H1 (cell line): Measurements from ENCODE around the gene RAPGEF5. TPM values are rescaled to one million over a fixed set of nuclear protein-coding genes. Genes with fewer than 3 reads are reported as not detected.

Experiments
- CTCF ChIA-PET: fragments of 300-600 bp; sonication (Branson Sonifier 250); formaldehyde crosslinking; loops from one replicate; lab custom pipeline; 2021; ENCODE audit not compliant: partially characterized antibody; lab: Charles Lee
- POLR2A ChIA-PET: fragments of 300-600 bp; sonication (Branson Sonifier 250); formaldehyde crosslinking; loops from one replicate; lab custom pipeline; 2021; ENCODE audit warnings: inconsistent platforms; ENCODE audit not compliant: partially characterized antibody; lab: Charles Lee
- DNase-seq, 2 experiments: peaks; one replicate each; pipeline versions ENCODE4 v3.0.0 to v3.0.0-alpha.2; 2010 to 2022; ENCODE audit warnings: low spot score in 2 of 2, low read depth in 1 of 2, mixed read lengths in 1 of 2
- FAIRE-seq: peaks from 2 replicates; lab custom pipeline; 2011; peaks lifted over from hg19 to GRCh38; lab: Jason Lieb, UNC
- H2AFZ ChIP-seq: 2 replicates; pipeline ENCODE4 v1.8.1; 2012; ENCODE audit warnings: low read length, inconsistent platforms
- H2AK5ac ChIP-seq: 2 replicates; pipeline ENCODE4 v1.6.1; 2013; ENCODE audit warnings: low read depth, low read length
- H2BK120ac ChIP-seq: replicated peaks from 2 replicates; pipeline ENCODE3; 2013; ENCODE audit warnings: low read depth, low read length, inconsistent platforms
- H2BK12ac ChIP-seq: 2 replicates; pipeline ENCODE4 v1.6.1; 2013; ENCODE audit warnings: low read depth, low read length
- H2BK15ac ChIP-seq: 2 replicates; pipeline ENCODE4 v1.6.1; 2013; ENCODE audit warnings: low read length
- H2BK20ac ChIP-seq: 2 replicates; pipeline ENCODE4 v1.6.1; 2013; ENCODE audit warnings: low read length
- H2BK5ac ChIP-seq: 2 replicates; pipeline ENCODE4 v1.6.1; 2013; ENCODE audit warnings: low read depth, low read length
- H3K14ac ChIP-seq: 2 replicates; pipeline ENCODE4 v1.6.1; 2013; ENCODE audit warnings: inconsistent platforms; ENCODE audit not compliant: insufficient read length
- H3K18ac ChIP-seq: 2 replicates; pipeline ENCODE4 v1.6.1; 2013; ENCODE audit warnings: low read length; ENCODE audit errors: extremely low read depth
- H3K23ac ChIP-seq: 2 replicates; pipeline ENCODE4 v1.6.1; 2013; ENCODE audit warnings: inconsistent platforms; ENCODE audit not compliant: insufficient read length
- H3K23me2 ChIP-seq: 2 replicates; pipeline ENCODE4 v1.6.1; 2013; ENCODE audit warnings: low read depth, low read length
- H3K27ac ChIP-seq: 2 replicates; pipeline ENCODE4 v1.6.1; 2011; ENCODE audit warnings: low read depth, low read length, inconsistent platforms
- H3K27me3 ChIP-seq, 4 experiments: replicated peaks in 1 of 4; 1 replicate in 1 of 4; 2 replicates in 3 of 4; pipeline versions ENCODE4 v1.6.1 to v1.8.1; 2011 to 2013; ENCODE audit warnings: low read length in 3 of 4, mild to moderate bottlenecking in 3 of 4, inconsistent platforms in 2 of 4, mixed read lengths in 2 of 4, moderate library complexity in 1 of 4; ENCODE audit not compliant: control insufficient read depth in 3 of 4, insufficient read depth in 3 of 4; ENCODE audit errors: extremely low read depth in 1 of 4
- H3K36me3 ChIP-seq, 4 experiments: 2 replicates each; pipeline versions ENCODE4 v1.6.1 to v1.8.1; 2011 to 2013; ENCODE audit warnings: mild to moderate bottlenecking in 4 of 4, low read length in 3 of 4, moderate library complexity in 2 of 4, control low read depth in 1 of 4, inconsistent platforms in 1 of 4; ENCODE audit not compliant: insufficient read depth in 4 of 4, control insufficient read depth in 2 of 4
- H3K4ac ChIP-seq: replicated peaks from 2 replicates; pipeline ENCODE3; 2013; ENCODE audit warnings: low read length, low read depth, mixed read lengths, inconsistent platforms; ENCODE audit not compliant: insufficient read length
- H3K4me1 ChIP-seq, 4 experiments: replicated peaks in 1 of 4; 1 replicate in 1 of 4; 2 replicates in 3 of 4; pipeline versions ENCODE4 v1.6.1 to v1.8.1; 2011 to 2013; ENCODE audit warnings: low read length in 3 of 4, inconsistent platforms in 2 of 4, mixed read lengths in 1 of 4; ENCODE audit not compliant: insufficient read depth in 4 of 4, control insufficient read depth in 3 of 4
- H3K4me2 ChIP-seq, 2 experiments: 2 replicates each; pipeline versions ENCODE4 v1.6.1 to v1.8.1; 2011 to 2013; ENCODE audit warnings: low read depth in 2 of 2, low read length in 2 of 2, control low read depth in 1 of 2, inconsistent platforms in 1 of 2, mild to moderate bottlenecking in 1 of 2; ENCODE audit not compliant: insufficient read depth in 1 of 2
- H3K4me3 ChIP-seq, 4 experiments: fragments of 200-600, 300-600 bp in 1 of 4; sonication (generic), shearing (Covaris generic), sonication (Bioruptor Twin) in 1 of 4; 2 replicates each; pipeline versions ENCODE4 v1.5.1 to v1.8.1; 2011 to 2016; ENCODE audit warnings: low read length in 4 of 4, low read depth in 3 of 4, control low read depth in 2 of 4, inconsistent platforms in 2 of 4, mild to moderate bottlenecking in 2 of 4, mixed read lengths in 1 of 4, moderate library complexity in 1 of 4; ENCODE audit not compliant: insufficient read depth in 2 of 4; ENCODE audit errors: extremely low read depth in 1 of 4
- H3K56ac ChIP-seq: replicated peaks from 2 replicates; pipeline ENCODE3; 2013; ENCODE audit warnings: low read depth, mild to moderate bottlenecking, mixed read lengths, low read length, inconsistent platforms; ENCODE audit not compliant: insufficient read length
- H3K79me1 ChIP-seq: 2 replicates; pipeline ENCODE4 v1.6.1; 2013; ENCODE audit warnings: low read depth, low read length, control low read depth
- H3K79me2 ChIP-seq, 2 experiments: 2 replicates each; pipeline versions ENCODE4 v1.6.1 to v1.8.1; 2012 to 2013; ENCODE audit warnings: low read length in 2 of 2, mild to moderate bottlenecking in 2 of 2, inconsistent platforms in 1 of 2; ENCODE audit not compliant: insufficient read depth in 2 of 2, control insufficient read depth in 1 of 2
- H3K9ac ChIP-seq, 4 experiments: replicated peaks in 1 of 4; 1 replicate in 1 of 4; 2 replicates in 3 of 4; pipeline versions ENCODE4 v1.6.1 to v1.8.1; 2011 to 2013; ENCODE audit warnings: low read depth in 3 of 4, low read length in 3 of 4, control low read depth in 2 of 4, mild to moderate bottlenecking in 2 of 4, moderate library complexity in 2 of 4, inconsistent platforms in 1 of 4; ENCODE audit errors: extremely low read depth in 1 of 4
- H3K9me3 ChIP-seq, 2 experiments: 2 replicates each; pipeline versions ENCODE4 v1.6.1 to v1.8.1; 2012 to 2013; ENCODE audit warnings: mild to moderate bottlenecking in 2 of 2, moderate library complexity in 2 of 2, control low read depth in 1 of 2, inconsistent platforms in 1 of 2, low read depth in 1 of 2, low read length in 1 of 2, mixed read lengths in 1 of 2; ENCODE audit not compliant: insufficient read depth in 2 of 2
- H4K20me1 ChIP-seq, 2 experiments: replicated peaks in 1 of 2; 2 replicates each; pipeline versions ENCODE3 to v1.8.1; 2011 to 2013; ENCODE audit warnings: inconsistent platforms in 2 of 2, low read length in 2 of 2, mild to moderate bottlenecking in 1 of 2; ENCODE audit not compliant: insufficient read depth in 2 of 2, control insufficient read depth in 1 of 2
- H4K5ac ChIP-seq: 2 replicates; pipeline ENCODE4 v1.6.1; 2013; ENCODE audit warnings: low read length, low read depth, mixed read lengths, inconsistent platforms; ENCODE audit not compliant: insufficient read length
- H4K8ac ChIP-seq: 2 replicates; pipeline ENCODE4 v1.8.0; 2013; ENCODE audit warnings: mild to moderate bottlenecking, moderate library complexity, low read length, inconsistent platforms; ENCODE audit not compliant: insufficient read depth; ENCODE audit errors: extremely low read depth
- H4K91ac ChIP-seq: replicated peaks from 2 replicates; pipeline ENCODE3; 2013; ENCODE audit warnings: low read length, mixed read lengths, inconsistent platforms; ENCODE audit not compliant: insufficient read length
- CBX5 ChIP-seq: fragments of 300-800, 300-1000 bp; sonication (generic); IDR thresholded peaks from 2 replicates; pipeline ENCODE4 v1.7.1; 2016; ENCODE audit warnings: antibody characterized with exemption, low read length, low read depth
- CEBPB ChIP-seq: IDR thresholded peaks from 2 replicates; pipeline ENCODE4 v1.6.1; 2012; ENCODE audit warnings: low read depth, low read length
- CHD1 ChIP-seq: IDR thresholded peaks from 2 replicates; pipeline ENCODE4 v1.6.1; 2012; ENCODE audit warnings: low read depth, low read length, improper control_type of control experiment
- CHD2 ChIP-seq: IDR thresholded peaks from 2 replicates; pipeline ENCODE4 v1.6.1; 2012; ENCODE audit warnings: low read length, improper control_type of control experiment
- EZH2 ChIP-seq: fragments of 200-600 bp; sonication (generic); IDR thresholded peaks from 2 replicates; pipeline ENCODE4 v1.7.1; 2012; ENCODE audit warnings: low read depth, mild to moderate bottlenecking, moderate library complexity, low read length, inconsistent platforms; ENCODE audit not compliant: severe bottlenecking
- FOSL1 ChIP-seq: IDR thresholded peaks from 2 replicates; pipeline ENCODE4 v1.6.1; 2011; ENCODE audit warnings: mild to moderate bottlenecking, low read depth, low read length, moderate library complexity; ENCODE audit not compliant: insufficient read depth
- GTF2F1 ChIP-seq: IDR thresholded peaks from 2 replicates; pipeline ENCODE4 v1.6.1; 2012; ENCODE audit warnings: low read depth, low read length, improper control_type of control experiment, borderline replicate concordance
- HDAC2 ChIP-seq, 2 experiments: fragments of 300-600 bp in 1 of 2; sonication (generic) in 1 of 2; IDR thresholded peaks; 2 replicates each; pipeline ENCODE4 v1.6.1; 2011 to 2012; ENCODE audit warnings: low read depth in 2 of 2, low read length in 2 of 2, mild to moderate bottlenecking in 2 of 2, moderate library complexity in 2 of 2, borderline replicate concordance in 1 of 2, inconsistent platforms in 1 of 2
- JUND ChIP-seq: IDR thresholded peaks from 2 replicates; pipeline ENCODE4 v1.6.1; 2011; ENCODE audit warnings: mild to moderate bottlenecking, improper control_type of control experiment, low read length
- POU5F1 ChIP-seq: IDR thresholded peaks from 2 replicates; pipeline ENCODE4 v1.6.1; 2011; ENCODE audit warnings: low read depth, mild to moderate bottlenecking, low read length, moderate library complexity
- SIX5 ChIP-seq: IDR thresholded peaks from 2 replicates; pipeline ENCODE4 v1.6.1; 2011; ENCODE audit warnings: mild to moderate bottlenecking, low read depth, low read length
- SP4 ChIP-seq: IDR thresholded peaks from 2 replicates; pipeline ENCODE4 v1.6.1; 2012; ENCODE audit warnings: low read length, inconsistent platforms
- SRF ChIP-seq: IDR thresholded peaks from 2 replicates; pipeline ENCODE4 v1.6.1; 2011; ENCODE audit warnings: mild to moderate bottlenecking, low read depth, low read length, moderate library complexity
- SUZ12 ChIP-seq: fragments of 200-600 bp; sonication (generic); IDR thresholded peaks from 2 replicates; pipeline ENCODE4 v1.6.1; 2012; ENCODE audit warnings: mild to moderate bottlenecking, inconsistent platforms, low read length, moderate library complexity, mixed read lengths
- TBP ChIP-seq: IDR thresholded peaks from 2 replicates; pipeline ENCODE4 v1.6.1; 2011; ENCODE audit warnings: low read depth, low read length, improper control_type of control experiment
- TEAD4 ChIP-seq: IDR thresholded peaks from 2 replicates; pipeline ENCODE4 v1.6.1; 2012; ENCODE audit warnings: low read depth, low read length, inconsistent platforms, mixed read lengths
- WGBS, 2 experiments: shearing (Covaris generic) in 1 of 2; methylation state at CpG; one replicate each; pipeline versions ENCODE4 v1.1.6 to v1.1.7; 2013 to 2015; ENCODE audit warnings: low lambda C conversion rate in 2 of 2, mixed read lengths in 2 of 2, inconsistent platforms in 1 of 2, low coverage in 1 of 2, missing lambda C conversion rate in 1 of 2; ENCODE audit not compliant: insufficient replicate concordance in 2 of 2, insufficient coverage in 1 of 2, insufficient read length in 1 of 2; ENCODE audit errors: extremely low coverage in 1 of 2, missing lambda C conversion rate in 1 of 2; 5-methylcytosine and 5-hydroxymethylcytosine counted together
- polyA plus RNA-seq, 7 experiments: library from polyadenylated mRNA; depleted of rRNA in 3 of 7; stranded (reverse) in 5 of 7; unstranded in 2 of 7; fragments of >200 nt in 5 of 7; fragments of 200-250 nt in 2 of 7; gene quantifications; 1 replicate in 5 of 7; 2 replicates in 1 of 7; 4 replicates in 1 of 7; pipeline versions ENCODE4 v1.2.1 to v1.2.3, GENCODE V29; 2011 to 2013; ENCODE audit warnings: missing spikeins in 2 of 7, mixed read lengths in 2 of 7
- total RNA-seq: library from RNA; stranded (reverse); fragmentation: NEBNext Ultra II Directional; extraction: Animal tissue kit (Norgen Biotek cat#: 25700); gene quantifications from 2 replicates; pipeline ENCODE4 v1.2.1, GENCODE V29; 2021

The RAPGEF5 gene
- total and polyA plus RNA-seq, 2 of the 8 experiments (the other 6 are each of a cell fraction or from before 2014, with no cell fraction given), result 4.4 to 22.9 TPM

GRCh38 chr7:22394739-22395138 is 37.8 kb upstream of the RAPGEF5 start:
- Histone ChIP-seq H4K91ac (no peak overlapping the region), H3K23ac (no peak overlapping the region), H4K5ac (no peak overlapping the region), H2AFZ (no peak overlapping the region), H3K9me3 (no peaks in the 10 kb centered on the region), H4K20me1 (no peaks in the 10 kb centered on the region), H2BK20ac (no peak overlapping the region), H3K14ac (no peak overlapping the region), H2BK120ac (no peak overlapping the region), H3K36me3 (no peaks in the 10 kb centered on the region), H2BK5ac (no peak overlapping the region), H2BK15ac (no peak overlapping the region), H3K27me3 (no peaks in the 10 kb centered on the region), H2AK5ac (no peak overlapping the region), H3K27ac (no peak overlapping the region), H3K18ac (no peak overlapping the region), H3K4me3 (no peak overlapping the region), H3K4me1 (no peaks in the 10 kb centered on the region), H2BK12ac (no peak overlapping the region), H3K79me1 (no peaks in the 10 kb centered on the region), H3K4me2 (no peak overlapping the region), H3K4ac (no peak overlapping the region), H3K9ac (no peak overlapping the region), H3K56ac (no peak overlapping the region), H4K8ac (no peak overlapping the region), H3K23me2 (no peaks in the 10 kb centered on the region), H3K79me2 (no peaks in the 10 kb centered on the region)
- WGBS, 2 experiments, result 91 to 100% methylated on average over 1 to 3 of the region's 3 CpGs
- DNase-seq (no peak), FAIRE-seq (no peak)
- TF ChIP-seq FOSL1 (no peak), SIX5 (no peak), TBP (no peak), SRF (no peak), CHD1 (no peak), EZH2 (no peak), GTF2F1 (no peak), CHD2 (no peak), SP4 (no peak), CBX5 (no peak), JUND (no peak), HDAC2 (IDR thresholded peaks at IDR 0.05; ENCODE audit: borderline replicate concordance in 1 of 2, low read depth in 2 of 2, low read length in 2 of 2) (no peak), POU5F1 (no peak), TEAD4 (no peak), CEBPB (no peak), SUZ12 (no peak)
- ChIA-PET POLR2A (interaction anchor here (1.1 kb wide), 1 partner anchor 44 kb away, joined by 3 read pairs; no protein-coding TSS in a partner anchor), CTCF (no interaction called here)
